ENCODE data around the gene PXT1.

DNA sequence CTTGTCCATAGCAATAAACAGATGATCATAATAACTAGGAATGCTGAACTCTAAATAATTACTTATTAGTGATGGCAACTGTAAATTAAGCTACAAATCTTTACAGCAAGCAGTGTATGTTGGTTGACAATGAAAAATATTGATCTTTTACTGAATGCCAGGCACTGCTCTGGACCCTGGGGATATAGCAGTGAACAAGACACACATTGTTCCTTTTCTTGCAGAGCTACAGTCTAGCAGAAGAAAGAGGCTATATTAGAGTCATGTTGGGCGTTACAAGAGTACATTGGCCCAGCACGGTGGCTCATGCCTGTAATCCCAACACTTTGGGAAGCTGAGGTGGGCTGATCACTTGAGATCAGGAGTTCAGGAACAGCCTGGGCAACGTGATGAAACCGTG, 11.5 kb downstream of the PXT1 start:
- no peak for TF ChIP-seq EZH2phosphoT487 (IDR thresholded peaks at IDR 0.05; ENCODE audit: low read depth)
- no peak for TF ChIP-seq CTCF (IDR thresholded peaks at IDR 0.05; ENCODE audit: low read depth, low read length)
